ENCODE data around the gene IFNB1.

The IFNB1 gene

DNA sequence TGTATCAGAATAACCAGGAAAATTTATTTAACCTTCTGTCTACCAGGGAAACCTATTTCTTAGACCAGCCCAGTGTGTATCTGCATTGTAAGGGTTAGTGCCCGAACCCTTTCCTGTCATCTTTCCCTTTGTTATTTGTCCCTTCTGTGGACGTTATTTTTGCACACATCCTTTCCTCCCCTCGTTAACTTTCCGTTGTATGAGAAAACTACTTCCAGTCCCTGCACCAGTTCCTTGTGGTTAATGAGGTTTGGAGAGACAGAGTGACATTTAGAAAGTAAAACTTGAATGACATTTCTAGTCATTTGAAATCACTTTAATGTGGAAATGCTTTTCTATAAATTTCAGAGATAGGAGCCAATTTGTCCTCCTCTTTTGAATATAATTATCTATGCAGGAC, 4.3 kb upstream of the IFNB1 start:
- no peak overlapping the region for H3K4me2 ChIP-seq (ENCODE audit: low read length)
- no peak overlapping the region for H3K4me3 ChIP-seq (ENCODE audit: low read length)
- H4K20me1 ChIP-seq (ENCODE audit: control insufficient read depth, insufficient read depth, low read depth, low read length), result no peaks in the 10 kb centered on the region
- H3K79me2 ChIP-seq (ENCODE audit: control insufficient read depth, low read length), result no peaks in the 10 kb centered on the region
- H3K4me1 ChIP-seq (ENCODE audit: control insufficient read depth, low read length), result peaks cover 21% of the 10 kb centered on the region
- no peak for TF ChIP-seq EZH2phosphoT487 (IDR thresholded peaks at IDR 0.05; ENCODE audit: borderline replicate concordance, low read length)
- TF ChIP-seq, protein P1, sequence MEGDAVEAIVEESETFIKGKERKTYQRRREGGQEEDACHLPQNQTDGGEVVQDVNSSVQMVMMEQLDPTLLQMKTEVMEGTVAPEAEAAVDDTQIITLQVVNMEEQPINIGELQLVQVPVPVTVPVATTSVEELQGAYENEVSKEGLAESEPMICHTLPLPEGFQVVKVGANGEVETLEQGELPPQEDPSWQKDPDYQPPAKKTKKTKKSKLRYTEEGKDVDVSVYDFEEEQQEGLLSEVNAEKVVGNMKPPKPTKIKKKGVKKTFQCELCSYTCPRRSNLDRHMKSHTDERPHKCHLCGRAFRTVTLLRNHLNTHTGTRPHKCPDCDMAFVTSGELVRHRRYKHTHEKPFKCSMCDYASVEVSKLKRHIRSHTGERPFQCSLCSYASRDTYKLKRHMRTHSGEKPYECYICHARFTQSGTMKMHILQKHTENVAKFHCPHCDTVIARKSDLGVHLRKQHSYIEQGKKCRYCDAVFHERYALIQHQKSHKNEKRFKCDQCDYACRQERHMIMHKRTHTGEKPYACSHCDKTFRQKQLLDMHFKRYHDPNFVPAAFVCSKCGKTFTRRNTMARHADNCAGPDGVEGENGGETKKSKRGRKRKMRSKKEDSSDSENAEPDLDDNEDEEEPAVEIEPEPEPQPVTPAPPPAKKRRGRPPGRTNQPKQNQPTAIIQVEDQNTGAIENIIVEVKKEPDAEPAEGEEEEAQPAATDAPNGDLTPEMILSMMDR (IDR thresholded peaks at IDR 0.05; ENCODE audit: low read depth, low read length, poor library complexity, severe bottlenecking), result no peak
- no peaks in the 10 kb centered on the region for H3F3A ChIP-seq (ENCODE audit: control insufficient read depth, insufficient read depth)
- no peak overlapping the region for H3K27ac ChIP-seq (ENCODE audit: low read depth, low read length)
- H3K27me3 ChIP-seq (ENCODE audit: control insufficient read depth, low read length), result no peaks in the 10 kb centered on the region
- no peaks in the 10 kb centered on the region for H3K9me3 ChIP-seq (ENCODE audit: control insufficient read depth, insufficient read depth, low read length)
- no peaks in the 10 kb centered on the region for H3K9me2 ChIP-seq (replicated peaks; ENCODE audit: control insufficient read depth, low read length)
- no peaks in the 10 kb centered on the region for H3K36me3 ChIP-seq (ENCODE audit: control insufficient read depth, low read length)

DNA sequence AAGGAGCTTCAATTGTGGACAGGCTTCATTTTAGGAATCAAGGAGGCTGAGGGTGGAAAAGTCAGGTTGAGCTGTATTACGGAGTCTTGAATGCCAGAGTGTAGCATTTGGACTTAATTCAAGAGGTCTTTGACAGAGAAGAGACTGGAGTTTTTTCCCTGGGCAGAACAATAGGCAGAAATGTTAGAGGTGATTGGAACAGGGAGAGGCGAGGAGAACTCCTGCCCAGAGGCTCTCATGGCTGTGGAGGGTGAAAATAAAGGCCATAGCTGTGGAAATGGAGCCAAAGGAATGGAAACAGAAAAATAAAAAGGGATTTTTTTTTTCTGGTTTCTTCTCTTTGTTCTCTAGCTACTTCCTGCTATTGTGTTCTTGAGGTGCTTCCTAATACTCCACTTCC, 3.7 kb upstream of the IFNB1 start:
- no peak for TF ChIP-seq EZH2phosphoT487 (IDR thresholded peaks at IDR 0.05; ENCODE audit: borderline replicate concordance, low read length)
- TF ChIP-seq, protein P1 (IDR thresholded peaks at IDR 0.05; ENCODE audit: low read depth, low read length, poor library complexity, severe bottlenecking), result no peak
- peaks cover 21% of the 10 kb centered on the region for H3K4me1 ChIP-seq (ENCODE audit: control insufficient read depth, low read length)
- no peaks in the 10 kb centered on the region for H3K9me3 ChIP-seq (ENCODE audit: control insufficient read depth, insufficient read depth, low read length)
- no peaks in the 10 kb centered on the region for H3K79me2 ChIP-seq (ENCODE audit: control insufficient read depth, low read length)
- no peaks in the 10 kb centered on the region for H3K9me2 ChIP-seq (replicated peaks; ENCODE audit: control insufficient read depth, low read length)
- no peak overlapping the region for H3K4me2 ChIP-seq (ENCODE audit: low read length)
- H3K4me3 ChIP-seq (ENCODE audit: low read length), result no peak overlapping the region
- H4K20me1 ChIP-seq (ENCODE audit: control insufficient read depth, insufficient read depth, low read depth, low read length), result no peaks in the 10 kb centered on the region
- H3K27me3 ChIP-seq (ENCODE audit: control insufficient read depth, low read length), result no peaks in the 10 kb centered on the region
- no peaks in the 10 kb centered on the region for H3K36me3 ChIP-seq (ENCODE audit: control insufficient read depth, low read length)
- no peaks in the 10 kb centered on the region for H3F3A ChIP-seq (ENCODE audit: control insufficient read depth, insufficient read depth)
- no peak overlapping the region for H3K27ac ChIP-seq (ENCODE audit: low read depth, low read length)

DNA sequence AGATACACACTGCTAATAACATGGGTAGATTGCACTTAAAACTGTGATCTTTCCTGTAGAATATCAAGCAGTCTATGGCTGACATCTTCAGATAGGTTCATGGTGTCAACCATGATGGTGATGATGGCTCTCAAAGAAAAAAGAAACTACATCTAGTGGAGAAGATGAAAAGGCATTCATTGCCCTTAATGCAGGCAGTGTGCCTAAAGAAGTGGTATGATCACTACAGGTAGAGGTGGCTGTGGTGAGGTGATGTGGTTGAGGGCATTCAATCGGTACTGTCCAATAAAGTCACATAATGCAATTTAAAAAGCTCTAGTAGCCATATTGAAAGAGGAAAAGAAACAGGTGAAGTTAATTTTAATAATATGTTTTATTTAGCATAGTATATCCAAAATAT, 3.1 kb upstream of the IFNB1 start:
- H3F3A ChIP-seq (ENCODE audit: control insufficient read depth, insufficient read depth), result no peaks in the 10 kb centered on the region
- H3K4me2 ChIP-seq (ENCODE audit: low read length), result no peak overlapping the region
- H3K4me3 ChIP-seq (ENCODE audit: low read length), result no peak overlapping the region
- no peak overlapping the region for H3K27ac ChIP-seq (ENCODE audit: low read depth, low read length)
- H3K36me3 ChIP-seq (ENCODE audit: control insufficient read depth, low read length), result no peaks in the 10 kb centered on the region
- no peaks in the 10 kb centered on the region for H3K79me2 ChIP-seq (ENCODE audit: control insufficient read depth, low read length)
- H3K4me1 ChIP-seq (ENCODE audit: control insufficient read depth, low read length), result peaks cover 21% of the 10 kb centered on the region
- no peaks in the 10 kb centered on the region for H3K27me3 ChIP-seq (ENCODE audit: control insufficient read depth, low read length)
- TF ChIP-seq, protein P1 (IDR thresholded peaks at IDR 0.05; ENCODE audit: low read depth, low read length, poor library complexity, severe bottlenecking), result no peak
- no peak for TF ChIP-seq EZH2phosphoT487 (IDR thresholded peaks at IDR 0.05; ENCODE audit: borderline replicate concordance, low read length)
- no peaks in the 10 kb centered on the region for H3K9me2 ChIP-seq (replicated peaks; ENCODE audit: control insufficient read depth, low read length)
- no peaks in the 10 kb centered on the region for H4K20me1 ChIP-seq (ENCODE audit: control insufficient read depth, insufficient read depth, low read depth, low read length)
- no peaks in the 10 kb centered on the region for H3K9me3 ChIP-seq (ENCODE audit: control insufficient read depth, insufficient read depth, low read length)

DNA sequence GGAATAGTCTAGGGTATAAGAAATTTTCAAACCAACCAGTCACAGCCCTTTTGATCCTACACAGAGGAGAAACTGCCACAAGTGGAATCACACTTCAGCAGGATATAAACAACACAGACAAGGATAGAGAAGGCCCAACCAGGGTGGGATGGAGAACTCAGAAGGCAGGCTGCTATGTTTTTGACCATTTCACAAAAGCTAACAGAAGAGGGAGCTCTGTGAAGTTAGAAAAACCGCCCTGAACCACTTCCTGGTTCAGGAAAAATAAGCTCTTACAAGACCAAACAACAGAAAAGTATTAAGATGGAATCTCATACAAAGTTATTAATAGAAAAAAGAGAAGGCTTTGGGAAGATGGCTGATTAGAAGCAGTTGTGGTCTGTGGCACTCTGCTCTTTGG, 960 bp upstream of the IFNB1 start:
- H3K4me3 ChIP-seq (ENCODE audit: low read length), result no peak overlapping the region
- no peaks in the 10 kb centered on the region for H3K79me2 ChIP-seq (ENCODE audit: control insufficient read depth, low read length)
- H4K20me1 ChIP-seq (ENCODE audit: control insufficient read depth, insufficient read depth, low read depth, low read length), result no peaks in the 10 kb centered on the region
- no peak overlapping the region for H3K4me2 ChIP-seq (ENCODE audit: low read length)
- H3K9me2 ChIP-seq (replicated peaks; ENCODE audit: control insufficient read depth, low read length), result no peaks in the 10 kb centered on the region
- H3K9me3 ChIP-seq (ENCODE audit: control insufficient read depth, insufficient read depth, low read length), result no peaks in the 10 kb centered on the region
- H3F3A ChIP-seq (ENCODE audit: control insufficient read depth, insufficient read depth), result no peaks in the 10 kb centered on the region
- H3K27me3 ChIP-seq (ENCODE audit: control insufficient read depth, low read length), result no peaks in the 10 kb centered on the region
- H3K36me3 ChIP-seq (ENCODE audit: control insufficient read depth, low read length), result no peaks in the 10 kb centered on the region
- no peak overlapping the region for H3K27ac ChIP-seq (ENCODE audit: low read depth, low read length)
- peaks cover 21% of the 10 kb centered on the region for H3K4me1 ChIP-seq (ENCODE audit: control insufficient read depth, low read length)
- TF ChIP-seq EZH2phosphoT487 (IDR thresholded peaks at IDR 0.05; ENCODE audit: borderline replicate concordance, low read length), result no peak
- TF ChIP-seq, protein P1 (IDR thresholded peaks at IDR 0.05; ENCODE audit: low read depth, low read length, poor library complexity, severe bottlenecking), result peak; percentile 55

Measured in DOHH2 (cell line).